Muscle layer of colon (tissue), 2 donors: Measurements from ENCODE around the gene ZNRF3.
"Not testable (repeated sequence)": the region's sequence is repeated elsewhere in the genome, so short reads cannot be mapped to it uniquely, and the experiment has no call there.

Source experiments
- H3K27ac ChIP-seq: one replicate; pipeline ENCODE4 v1.7.0; 2013; ENCODE audit warnings: low read depth, mild to moderate bottlenecking, low read length, moderate library complexity
- H3K27me3 ChIP-seq, 2 donors: one replicate each; pipeline ENCODE4 v1.7.0; 2013; ENCODE audit warnings: low read length in 2 of 2, mild to moderate bottlenecking in 2 of 2; ENCODE audit not compliant: insufficient read depth in 2 of 2, control insufficient read depth in 1 of 2
- H3K36me3 ChIP-seq: one replicate; pipeline ENCODE4 v1.7.0; 2013; ENCODE audit warnings: mild to moderate bottlenecking, low read length; ENCODE audit not compliant: insufficient read depth
- H3K4me1 ChIP-seq: one replicate; pipeline ENCODE4 v1.7.0; 2013; ENCODE audit warnings: mild to moderate bottlenecking, low read length; ENCODE audit not compliant: insufficient read depth
- H3K4me3 ChIP-seq, 2 donors: one replicate each; pipeline ENCODE4 v1.7.0; 2013; ENCODE audit warnings: low read length in 2 of 2, low read depth in 1 of 2, mild to moderate bottlenecking in 1 of 2, moderate library complexity in 1 of 2
- H3K9ac ChIP-seq: one replicate; pipeline ENCODE4 v1.7.0; 2013; ENCODE audit warnings: low read length
- H3K9me3 ChIP-seq: one replicate; pipeline ENCODE4 v1.7.0; 2013; ENCODE audit warnings: mild to moderate bottlenecking, low read length
- donor health status: abdominal sarcoma.
- donor health status: Adenocarcinoma of cecum.

Gene ZNRF3

DNA sequence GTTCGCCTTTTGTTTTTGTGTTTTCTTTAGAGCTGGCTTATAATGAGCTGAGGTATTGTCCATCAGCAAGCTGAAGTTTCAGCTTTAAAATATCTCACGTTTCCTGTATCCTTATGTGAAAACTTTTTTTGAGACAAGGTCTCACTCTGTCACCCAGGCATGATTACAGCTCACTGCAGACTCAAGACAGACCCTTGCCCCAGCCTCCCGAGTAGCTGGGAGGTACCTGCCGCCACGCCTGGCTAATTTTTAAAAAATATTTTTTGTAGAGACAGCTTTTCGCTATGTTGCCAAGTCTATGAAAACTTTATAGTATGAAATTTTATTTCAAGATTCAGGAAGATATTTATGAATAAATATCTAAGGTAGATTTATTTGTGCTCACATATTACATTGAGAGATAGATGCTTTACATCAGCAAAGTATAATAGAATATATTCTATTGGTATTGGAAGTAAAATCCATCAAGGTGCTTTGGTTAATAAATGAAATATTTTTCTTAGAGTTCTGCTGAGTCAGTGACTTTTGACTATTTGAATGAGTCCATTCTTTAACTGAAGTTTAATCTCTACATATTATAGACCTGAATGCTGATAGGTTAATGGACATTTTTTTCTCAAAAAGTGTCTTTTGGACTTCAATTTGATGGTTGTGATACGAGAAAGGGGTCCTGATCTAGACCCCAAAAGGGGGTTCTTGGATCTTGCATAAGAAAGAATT lies 199.6 kb downstream of the ZNRF3 start:
- H3K9me3 ChIP-seq: no peaks in the 10 kb centered on the region
- H3K4me3 ChIP-seq: no peak overlapping the region
- H3K9ac ChIP-seq: no peak overlapping the region
- H3K27ac ChIP-seq: no peak overlapping the region
- H3K36me3 ChIP-seq: no peaks in the 10 kb centered on the region
- H3K27me3 ChIP-seq: no peaks in the 10 kb centered on the region
- peaks cover 11% of the 10 kb centered on the region for H3K4me1 ChIP-seq

DNA sequence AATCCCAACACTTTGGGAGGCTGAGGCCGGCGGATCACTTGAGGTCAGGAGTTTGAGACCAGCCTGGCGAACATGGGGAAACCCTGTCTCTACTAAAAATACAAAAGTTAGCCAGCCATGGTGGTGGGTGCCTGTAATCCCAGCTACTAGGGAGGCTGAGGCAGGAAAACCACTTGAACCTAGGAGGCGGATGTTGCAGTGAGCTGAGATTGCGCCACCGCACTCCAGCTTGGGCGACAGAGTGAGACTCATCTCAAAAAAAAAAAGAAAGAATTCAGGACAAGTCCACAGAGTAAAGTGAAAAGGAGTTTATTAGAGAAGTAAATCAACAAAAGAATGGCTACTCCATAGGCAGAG lies 200.2 kb downstream of the ZNRF3 start:
- H3K4me3 ChIP-seq, H3K36me3 ChIP-seq, H3K27me3 ChIP-seq, H3K9ac ChIP-seq, H3K9me3 ChIP-seq, H3K27ac ChIP-seq: not testable (repeated sequence)
- peaks cover 11% of the 10 kb centered on the region for H3K4me1 ChIP-seq

DNA sequence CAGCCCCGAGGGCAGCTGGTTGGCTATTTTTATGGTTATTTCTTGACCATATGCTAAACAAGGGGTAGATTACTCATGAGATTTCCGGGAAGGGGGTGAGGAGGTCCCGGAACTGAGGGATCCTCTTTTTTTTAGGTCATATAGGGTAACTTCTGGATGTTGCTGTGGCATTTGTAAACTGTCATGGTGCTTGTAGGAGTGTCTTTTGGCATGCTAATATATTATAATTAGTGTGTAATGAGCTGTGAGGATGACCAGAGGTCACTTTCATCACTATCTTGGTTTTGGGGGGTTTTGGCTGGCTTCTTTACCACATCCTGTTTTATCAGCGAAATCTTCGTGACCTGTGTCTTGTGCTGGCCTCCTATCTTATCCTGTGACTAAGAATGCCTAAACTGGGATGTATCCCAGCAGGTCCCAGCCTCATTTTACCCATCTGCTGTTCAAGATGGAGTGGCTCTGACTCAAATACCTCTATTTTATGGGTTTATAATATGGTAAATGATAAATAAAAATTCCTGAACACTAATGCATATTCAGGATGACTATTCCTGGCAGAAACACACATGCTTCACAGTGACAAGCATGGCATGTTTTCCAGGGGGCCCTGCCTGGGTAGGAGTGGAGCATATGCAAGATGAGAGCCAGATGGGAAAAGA lies 200.7 kb downstream of the ZNRF3 start:
- peaks cover 10% of the 10 kb centered on the region for H3K4me1 ChIP-seq
- H3K4me3 ChIP-seq: no peak overlapping the region
- H3K9ac ChIP-seq: no peak overlapping the region
- no peaks in the 10 kb centered on the region for H3K9me3 ChIP-seq
- no peaks in the 10 kb centered on the region for H3K27me3 ChIP-seq
- H3K27ac ChIP-seq: no peak overlapping the region
- no peaks in the 10 kb centered on the region for H3K36me3 ChIP-seq

DNA sequence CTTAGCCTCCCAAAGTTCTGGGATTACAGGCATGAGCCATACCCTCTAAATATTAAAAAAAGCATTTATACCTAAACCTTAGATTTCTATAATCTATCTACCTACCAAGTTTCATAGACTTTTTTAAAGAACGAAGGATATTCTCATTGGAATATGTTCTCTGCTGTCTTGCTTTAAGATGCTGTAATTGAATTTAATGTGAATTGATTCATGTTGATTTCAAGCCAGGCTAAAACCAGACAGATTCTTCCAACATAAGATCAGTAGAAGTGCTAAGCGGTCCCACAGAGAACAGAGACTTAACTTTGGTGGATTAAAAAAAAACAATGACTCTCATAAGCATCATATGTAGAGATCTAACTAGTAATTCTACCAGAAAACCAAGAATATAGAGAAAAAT lies 203.6 kb downstream of the ZNRF3 start:
- Histone ChIP-seq H3K27me3 (no peaks in the 10 kb centered on the region), H3K9me3 (no peaks in the 10 kb centered on the region), H3K9ac (no peak overlapping the region), H3K4me3 (no peak overlapping the region), H3K27ac (no peak overlapping the region), H3K4me1 (no peaks in the 10 kb centered on the region), H3K36me3 (no peaks in the 10 kb centered on the region)

DNA sequence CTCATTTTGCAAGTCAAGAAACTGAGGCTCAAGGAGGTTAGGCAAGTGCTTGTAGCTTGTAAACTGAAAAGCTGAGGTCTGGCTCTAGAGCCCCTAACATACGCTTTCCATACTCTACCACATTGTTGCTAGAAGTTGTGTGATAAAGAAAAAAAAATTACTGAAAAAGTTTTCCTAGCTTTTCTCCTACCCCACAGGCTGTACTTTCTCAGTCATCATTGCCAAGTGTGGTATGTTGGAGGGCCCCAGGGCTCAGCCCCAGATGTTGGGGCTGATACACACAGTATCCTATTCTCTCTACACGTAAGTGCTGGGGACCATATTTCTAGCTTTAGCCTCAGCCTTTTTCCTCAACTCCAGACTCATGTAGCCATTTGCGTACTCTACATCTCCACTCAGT lies 205.4 kb downstream of the ZNRF3 start:
- H3K4me1 ChIP-seq: peaks cover 8% of the 10 kb centered on the region
- H3K27me3 ChIP-seq: no peaks in the 10 kb centered on the region
- H3K9me3 ChIP-seq: no peaks in the 10 kb centered on the region
- no peak overlapping the region for H3K4me3 ChIP-seq
- H3K36me3 ChIP-seq: no peaks in the 10 kb centered on the region
- H3K27ac ChIP-seq: no peak overlapping the region
- H3K9ac ChIP-seq: no peak overlapping the region

DNA sequence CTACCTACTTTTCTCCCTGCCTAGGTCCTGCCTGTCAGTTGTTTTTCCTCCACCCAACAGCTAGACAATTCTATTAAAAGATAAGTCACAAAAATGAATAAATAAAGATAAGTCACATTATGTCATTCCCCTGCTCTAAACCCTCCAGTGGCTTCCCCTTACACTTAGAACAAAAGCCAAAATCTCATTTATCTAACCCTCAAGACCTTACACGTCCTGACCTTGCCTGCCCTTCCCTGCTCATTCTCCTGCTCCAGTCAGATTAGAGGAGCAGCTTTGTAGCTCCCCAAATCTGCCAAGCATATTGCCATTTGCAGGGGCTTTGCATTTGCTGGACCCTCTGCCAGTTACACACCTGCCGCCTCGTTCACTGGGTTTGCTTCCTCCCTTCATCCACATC lies 206.1 kb downstream of the ZNRF3 start:
- H3K4me1 ChIP-seq: peaks cover 14% of the 10 kb centered on the region
- H3K27me3 ChIP-seq: no peaks in the 10 kb centered on the region
- H3K9me3 ChIP-seq: no peaks in the 10 kb centered on the region
- H3K4me3 ChIP-seq: no peak overlapping the region
- H3K27ac ChIP-seq: no peak overlapping the region
- H3K36me3 ChIP-seq: no peaks in the 10 kb centered on the region
- no peak overlapping the region for H3K9ac ChIP-seq

DNA sequence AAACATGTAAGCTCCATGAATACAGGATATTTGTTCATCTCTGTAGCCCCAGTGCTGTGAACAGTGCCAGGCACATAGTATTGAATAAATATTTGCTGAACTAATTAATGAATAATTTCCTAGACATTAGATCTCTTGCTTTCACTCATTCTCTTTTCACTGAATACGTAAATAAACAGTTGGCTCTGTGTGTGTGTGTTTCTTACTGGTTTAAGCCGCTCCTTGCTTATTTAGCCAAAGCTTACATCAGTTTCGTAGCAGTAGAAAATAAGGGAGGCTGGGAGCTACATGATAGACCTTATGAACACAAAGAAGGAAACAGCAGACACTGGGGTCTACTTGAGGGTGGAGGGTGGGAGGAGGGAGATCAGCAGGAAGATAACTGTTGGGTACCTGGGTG lies 206.7 kb downstream of the ZNRF3 start:
- no peaks in the 10 kb centered on the region for H3K9me3 ChIP-seq
- H3K36me3 ChIP-seq: no peaks in the 10 kb centered on the region
- H3K27me3 ChIP-seq: no peaks in the 10 kb centered on the region
- no peak overlapping the region for H3K9ac ChIP-seq
- H3K27ac ChIP-seq: no peak overlapping the region
- no peak overlapping the region for H3K4me3 ChIP-seq
- peaks cover 14% of the 10 kb centered on the region for H3K4me1 ChIP-seq

DNA sequence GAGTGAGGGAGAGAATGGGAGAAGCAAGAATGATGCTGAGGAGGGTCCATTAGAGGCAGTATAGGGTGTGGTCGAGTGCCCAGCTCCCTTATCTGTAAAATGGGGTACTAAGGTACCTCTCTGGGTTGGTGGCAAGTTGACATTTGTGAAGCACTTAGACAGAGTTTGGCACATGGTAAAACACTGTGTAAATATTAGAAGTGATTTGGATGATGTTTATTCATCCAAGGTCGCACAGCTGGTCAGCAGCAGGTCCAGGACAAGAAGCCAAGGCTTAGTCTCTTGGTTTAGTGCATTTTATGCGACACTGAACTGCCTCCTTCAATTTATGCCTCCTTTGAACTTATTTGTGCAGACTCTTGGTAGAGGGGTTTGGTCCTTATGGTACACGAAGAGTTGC lies 208.9 kb downstream of the ZNRF3 start:
- Histone ChIP-seq H3K36me3 (no peaks in the 10 kb centered on the region), H3K27ac (no peak overlapping the region), H3K27me3 (no peaks in the 10 kb centered on the region), H3K9ac (no peak overlapping the region), H3K4me1 (peaks cover 14% of the 10 kb centered on the region), H3K9me3 (no peaks in the 10 kb centered on the region), H3K4me3 (no peak overlapping the region)

DNA sequence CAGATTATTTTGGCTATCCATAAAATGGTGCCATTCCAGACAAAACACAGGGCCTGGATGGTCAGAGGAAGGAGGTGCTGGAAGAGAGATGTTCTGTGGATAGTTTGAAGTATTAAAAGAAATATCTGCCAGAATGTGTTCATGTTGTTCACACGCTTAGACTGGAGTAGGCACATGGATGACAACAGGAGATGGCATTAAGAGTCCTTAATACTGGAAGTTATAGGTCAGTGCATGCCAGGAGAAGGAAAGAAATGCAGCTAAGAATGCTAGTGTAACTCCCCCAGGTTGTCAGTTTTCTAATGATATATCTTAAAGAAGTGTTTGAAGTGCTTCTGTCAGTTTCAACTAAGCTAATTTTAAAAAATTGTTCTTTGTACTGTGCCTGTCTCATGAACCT lies 209.7 kb downstream of the ZNRF3 start:
- Histone ChIP-seq H3K4me1 (peaks cover 14% of the 10 kb centered on the region), H3K36me3 (no peaks in the 10 kb centered on the region), H3K27ac (no peak overlapping the region), H3K4me3 (no peak overlapping the region), H3K9me3 (no peaks in the 10 kb centered on the region), H3K9ac (no peak overlapping the region), H3K27me3 (no peaks in the 10 kb centered on the region)

DNA sequence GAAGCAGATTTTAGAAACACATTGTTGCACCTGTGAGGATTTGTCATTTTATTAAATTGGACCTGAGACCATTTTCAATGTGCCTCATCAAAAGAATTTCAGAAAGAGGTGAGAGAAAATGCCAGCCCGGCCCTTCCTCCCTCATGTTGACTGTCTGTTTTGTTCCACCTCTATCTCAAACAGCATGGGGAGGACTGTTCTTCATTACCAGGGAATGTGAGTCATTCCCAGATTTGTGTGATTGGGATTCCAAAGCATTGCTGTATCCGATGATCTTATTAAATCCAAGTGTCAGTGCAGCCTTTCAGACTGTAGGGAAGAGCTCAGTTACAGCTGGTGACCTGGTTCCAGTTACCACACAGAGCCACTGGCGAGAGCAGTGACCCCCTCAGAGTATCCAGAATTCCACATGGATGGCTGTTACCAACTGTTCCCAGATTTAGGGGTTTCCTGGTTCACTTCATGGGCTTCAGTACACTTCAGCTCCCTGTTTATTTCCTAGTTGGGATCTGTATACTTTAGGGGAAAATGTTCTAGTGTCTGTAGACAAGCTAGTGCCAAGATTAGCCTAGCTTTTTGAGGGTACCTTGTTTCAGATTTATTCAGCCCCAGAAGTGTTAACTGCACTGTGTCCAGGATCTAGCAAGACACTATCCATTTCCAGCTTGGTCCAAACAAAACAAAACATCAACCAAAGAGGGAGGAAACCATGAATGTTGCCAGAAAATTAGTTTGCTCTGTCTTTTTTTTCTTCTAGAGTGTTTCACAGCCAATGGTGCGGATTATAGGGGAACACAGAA lies 210.3 kb downstream of the ZNRF3 start:
- no peak overlapping the region for H3K27ac ChIP-seq
- H3K9ac ChIP-seq: no peak overlapping the region
- H3K36me3 ChIP-seq: no peaks in the 10 kb centered on the region
- no peaks in the 10 kb centered on the region for H3K9me3 ChIP-seq
- H3K27me3 ChIP-seq: no peaks in the 10 kb centered on the region
- H3K4me3 ChIP-seq: no peak overlapping the region
- peaks cover 14% of the 10 kb centered on the region for H3K4me1 ChIP-seq

DNA sequence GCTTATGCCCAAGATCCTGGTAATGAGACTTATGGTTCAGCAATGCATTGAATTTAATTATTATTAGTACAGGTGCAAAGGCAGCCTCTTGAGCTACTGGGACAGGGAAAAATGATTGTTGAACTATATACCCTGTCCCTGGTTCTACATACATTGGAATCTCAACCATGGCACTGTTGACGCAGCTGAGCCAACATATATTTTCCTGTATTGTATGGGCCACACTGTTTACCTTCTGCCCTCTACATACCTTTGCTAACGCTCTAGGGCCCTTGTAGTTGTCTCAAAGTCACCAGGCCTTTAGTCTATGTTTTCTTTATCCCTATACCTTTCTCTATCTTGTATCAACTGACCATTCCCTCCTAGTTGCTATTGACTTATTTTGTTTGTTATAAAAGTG lies 212.1 kb downstream of the ZNRF3 start:
- Histone ChIP-seq H3K36me3 (no peaks in the 10 kb centered on the region), H3K4me3 (no peak overlapping the region), H3K4me1 (peaks cover 14% of the 10 kb centered on the region), H3K27me3 (no peaks in the 10 kb centered on the region), H3K9ac (no peak overlapping the region), H3K9me3 (no peaks in the 10 kb centered on the region), H3K27ac (no peak overlapping the region)
